ENCODE measurements around the gene PTGER2.

Gene PTGER2

GRCh38 chr14:52338051-52338681 is 24.1 kb downstream of the PTGER2 start:
- no peak for DNase-seq (ENCODE audit: low read depth, low spot score)

- DNase-seq (ENCODE audit: low read depth, low spot score), result no peak
Observed at GRCh38 chr14:52339262-52339661, 25.1 kb downstream of the PTGER2 start.

- no peak for DNase-seq (ENCODE audit: low read depth, low spot score)
Observed at GRCh38 chr14:52342849-52343596, 28.9 kb downstream of the PTGER2 start.

GRCh38 chr14:52346778-52347177 is 32.7 kb downstream of the PTGER2 start:
- DNase-seq (ENCODE audit: low read depth, low spot score), result no peak

GRCh38 chr14:52348279-52348678 is 34.2 kb downstream of the PTGER2 start:
- DNase-seq (ENCODE audit: low read depth, low spot score), result no peak

GRCh38 chr14:52348776-52349175 is 34.7 kb downstream of the PTGER2 start:
- DNase-seq (ENCODE audit: low read depth, low spot score), result no peak

GRCh38 chr14:52349731-52350130 is 35.6 kb downstream of the PTGER2 start:
- no peak for DNase-seq (ENCODE audit: low read depth, low spot score)

- DNase-seq (ENCODE audit: low read depth, low spot score), result no peak
Observed at GRCh38 chr14:52350445-52350844, 36.3 kb downstream of the PTGER2 start.

- DNase-seq (ENCODE audit: low read depth, low spot score), result no peak
Observed at GRCh38 chr14:52351233-52352060, 37.3 kb downstream of the PTGER2 start.

GRCh38 chr14:52352061-52352491 is 38.0 kb downstream of the PTGER2 start:
- DNase-seq (ENCODE audit: low read depth, low spot score), result peak; percentile 11

GRCh38 chr14:52352569-52352968 is 38.5 kb downstream of the PTGER2 start:
- DNase-seq (ENCODE audit: low read depth, low spot score), result no peak

- no peak for DNase-seq (ENCODE audit: low read depth, low spot score)
Observed at GRCh38 chr14:52354242-52354641, 40.1 kb downstream of the PTGER2 start.

GRCh38 chr14:52355016-52355431 is 40.9 kb downstream of the PTGER2 start:
- DNase-seq (ENCODE audit: low read depth, low spot score), result no peak

- DNase-seq (ENCODE audit: low read depth, low spot score), result no peak
Observed at GRCh38 chr14:52355526-52355925, 41.4 kb downstream of the PTGER2 start.

- no peak for DNase-seq (ENCODE audit: low read depth, low spot score)
Observed at GRCh38 chr14:52356025-52356424, 41.9 kb downstream of the PTGER2 start.

GRCh38 chr14:52360831-52361230 is 46.7 kb downstream of the PTGER2 start:
- DNase-seq (ENCODE audit: low read depth, low spot score), result no peak

- no peak for DNase-seq (ENCODE audit: low read depth, low spot score)
Observed at GRCh38 chr14:52363041-52363704, 49.1 kb downstream of the PTGER2 start.

GRCh38 chr14:52363961-52364360 is 49.8 kb downstream of the PTGER2 start:
- DNase-seq (ENCODE audit: low read depth, low spot score), result no peak

- DNase-seq (ENCODE audit: low read depth, low spot score), result no peak
Observed at GRCh38 chr14:52365071-52365470, 51.0 kb downstream of the PTGER2 start.

- no peak for DNase-seq (ENCODE audit: low read depth, low spot score)
Observed at GRCh38 chr14:52366796-52367315, 52.7 kb downstream of the PTGER2 start.

GRCh38 chr14:52369305-52369801 is 55.2 kb downstream of the PTGER2 start:
- no peak for DNase-seq (ENCODE audit: low read depth, low spot score)
